Esophagus muscularis mucosa (tissue), 4 donors: ENCODE measurements around the gene CNTNAP2. TPM values are rescaled to one million over a fixed set of nuclear protein-coding genes. Genes with fewer than 3 reads are reported as not detected.

Experiments
- DNase-seq: peaks from one replicate; pipeline ENCODE4 v3.0.0-alpha.2; 2017; ENCODE audit errors: extremely low spot score
- H3K27ac ChIP-seq, 4 donors: fragments of 200-600 bp; sonication (generic); replicated peaks in 1 of 4; 1 replicate in 3 of 4; 2 replicates in 1 of 4; pipeline ENCODE4 v1.5.1; 2016 to 2019; ENCODE audit warnings: mild to moderate bottlenecking in 1 of 4
- H3K27me3 ChIP-seq, 4 donors: fragments of 200-600 bp; sonication (generic); one replicate each; pipeline versions ENCODE4 v1.5.1 to v1.6.0; 2016 to 2019
- H3K36me3 ChIP-seq, 4 donors: fragments of 200-600 bp; sonication (generic); one replicate each; pipeline ENCODE4 v1.5.1; 2016 to 2019
- H3K4me1 ChIP-seq, 4 donors: fragments of 200-600 bp; sonication (generic); one replicate each; pipeline ENCODE4 v1.5.1; 2016 to 2019
- H3K4me3 ChIP-seq, 4 donors: fragments of 200-600 bp; sonication (generic); 1 replicate in 2 of 4; 2 replicates in 2 of 4; pipeline ENCODE4 v1.5.1; 2016 to 2019; ENCODE audit warnings: mild to moderate bottlenecking in 4 of 4, moderate library complexity in 1 of 4
- H3K9me3 ChIP-seq, 4 donors: fragments of 200-600 bp; sonication (generic); 1 replicate in 3 of 4; 2 replicates in 1 of 4; pipeline ENCODE4 v1.5.1; 2016 to 2019
- EP300 ChIP-seq: sonication (generic); formaldehyde crosslinking; IDR thresholded peaks from one replicate; pipeline ENCODE4 v1.6.1; 2017; ENCODE audit warnings: antibody characterized with exemption
- POLR2A ChIP-seq: fragments of 450-650 bp; IDR thresholded peaks from one replicate; pipeline ENCODE4 v1.6.1; 2017; ENCODE audit warnings: antibody characterized with exemption, moderate library complexity, mild to moderate bottlenecking, low read depth
- POLR2AphosphoS5 ChIP-seq, 2 donors: sonication (generic); formaldehyde crosslinking; IDR thresholded peaks; one replicate each; pipeline ENCODE4 v1.6.1; 2017; ENCODE audit warnings: antibody characterized with exemption in 2 of 2
- WGBS: methylation state at CpG from one replicate; pipeline ENCODE4 v1.1.5; 2018; 5-methylcytosine and 5-hydroxymethylcytosine counted together
- intact Hi-C: fragments of 100-400 bp; cut with DNase I; formaldehyde crosslinking; loops from one replicate; pipeline ENCODE4 v1.15.1; 2023
- total RNA-seq, 4 donors: library from RNA; depleted of rRNA; stranded (reverse); fragments of >200 nt; gene quantifications; one replicate each; pipeline versions ENCODE4 v1.1.0 to v1.2.1, GENCODE V29; 2016
- TF ChIP-seq, protein P1 (sequence below), 3 experiments: fragments of 200-600 bp in 2 of 3; fragments of 450-650 bp in 1 of 3; sonication (generic) in 2 of 3; IDR thresholded peaks; one replicate each; pipeline ENCODE4 v1.5.1; 2017 to 2019; ENCODE audit warnings: antibody characterized with exemption in 3 of 3, mild to moderate bottlenecking in 2 of 3, moderate library complexity in 1 of 3

CNTNAP2 gene
- total RNA-seq, 4 donors from 2014 or later, result 1.2 to 2.9 (median 1.9) TPM

- Histone ChIP-seq H3K36me3 (no peaks in the 10 kb centered on the region), H3K4me1 (no peaks in the 10 kb centered on the region), H3K27me3 (no peaks in the 10 kb centered on the region), H3K4me3 (no peak overlapping the region), H3K27ac (no peak overlapping the region), H3K9me3 (no peaks in the 10 kb centered on the region)
- intact Hi-C loops, result no loop called here
- DNase-seq, result no peak
- WGBS, result 94% methylated on average over 2 of the region's 2 CpGs
- TF ChIP-seq POLR2AphosphoS5 (IDR thresholded peaks at IDR 0.05) (no peak), EP300 (no peak), POLR2A (no peak)
- TF ChIP-seq, protein P1, sequence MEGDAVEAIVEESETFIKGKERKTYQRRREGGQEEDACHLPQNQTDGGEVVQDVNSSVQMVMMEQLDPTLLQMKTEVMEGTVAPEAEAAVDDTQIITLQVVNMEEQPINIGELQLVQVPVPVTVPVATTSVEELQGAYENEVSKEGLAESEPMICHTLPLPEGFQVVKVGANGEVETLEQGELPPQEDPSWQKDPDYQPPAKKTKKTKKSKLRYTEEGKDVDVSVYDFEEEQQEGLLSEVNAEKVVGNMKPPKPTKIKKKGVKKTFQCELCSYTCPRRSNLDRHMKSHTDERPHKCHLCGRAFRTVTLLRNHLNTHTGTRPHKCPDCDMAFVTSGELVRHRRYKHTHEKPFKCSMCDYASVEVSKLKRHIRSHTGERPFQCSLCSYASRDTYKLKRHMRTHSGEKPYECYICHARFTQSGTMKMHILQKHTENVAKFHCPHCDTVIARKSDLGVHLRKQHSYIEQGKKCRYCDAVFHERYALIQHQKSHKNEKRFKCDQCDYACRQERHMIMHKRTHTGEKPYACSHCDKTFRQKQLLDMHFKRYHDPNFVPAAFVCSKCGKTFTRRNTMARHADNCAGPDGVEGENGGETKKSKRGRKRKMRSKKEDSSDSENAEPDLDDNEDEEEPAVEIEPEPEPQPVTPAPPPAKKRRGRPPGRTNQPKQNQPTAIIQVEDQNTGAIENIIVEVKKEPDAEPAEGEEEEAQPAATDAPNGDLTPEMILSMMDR (IDR thresholded peaks at IDR 0.05), result no peak
Measured at GRCh38 chr7:147498081-147498480, 1381.5 kb downstream of the CNTNAP2 start.

DNA sequence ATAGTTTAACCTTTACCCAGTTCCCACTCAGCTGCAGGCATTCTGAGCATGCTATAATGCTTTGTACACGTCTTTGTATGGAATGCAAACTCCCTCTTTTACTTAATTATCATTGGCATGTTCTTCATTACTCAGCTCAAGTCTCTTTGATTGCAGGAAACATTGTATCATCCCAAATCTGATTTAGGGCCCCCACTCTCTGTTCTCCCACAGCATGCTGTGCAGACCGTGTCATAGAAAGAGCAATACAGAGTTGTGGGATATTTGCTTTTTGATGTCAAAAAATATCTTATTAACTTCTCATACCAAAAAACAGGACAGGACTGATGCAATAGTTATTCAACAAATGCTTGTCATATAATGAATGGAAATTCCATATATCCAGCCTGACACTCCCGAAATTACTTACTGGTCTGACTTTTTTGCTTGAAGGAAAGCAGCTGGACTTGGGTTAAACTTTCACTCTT lies 1392.5 kb downstream of the CNTNAP2 start:
- Histone ChIP-seq H3K4me3 (no peak overlapping the region), H3K27ac (no peak overlapping the region), H3K9me3 (no peaks in the 10 kb centered on the region), H3K4me1 (no peaks in the 10 kb centered on the region), H3K27me3 (no peaks in the 10 kb centered on the region), H3K36me3 (no peaks in the 10 kb centered on the region)
- intact Hi-C loops, result no loop called here
- TF ChIP-seq, protein P1 (IDR thresholded peaks at IDR 0.05), result no peak
- TF ChIP-seq POLR2AphosphoS5 (IDR thresholded peaks at IDR 0.05), result no peak
- no peak for DNase-seq
- WGBS, result 53% methylated on average over 3 of the region's 3 CpGs

GRCh38 chr7:147509541-147510200 lies 1393.1 kb downstream of the CNTNAP2 start:
- no peak for DNase-seq
- Histone ChIP-seq H3K36me3 (no peaks in the 10 kb centered on the region), H3K9me3 (no peaks in the 10 kb centered on the region), H3K4me1 (no peaks in the 10 kb centered on the region), H3K27ac (no peak overlapping the region), H3K27me3 (no peaks in the 10 kb centered on the region), H3K4me3 (no peak overlapping the region)
- intact Hi-C loops, result no loop called here
- TF ChIP-seq POLR2A (no peak), EP300 (no peak), POLR2AphosphoS5 (IDR thresholded peaks at IDR 0.05) (no peak)
- TF ChIP-seq, protein P1 (IDR thresholded peaks at IDR 0.05), result no peak
- 74% methylated on average over 4 of the region's 4 CpGs for WGBS

DNA sequence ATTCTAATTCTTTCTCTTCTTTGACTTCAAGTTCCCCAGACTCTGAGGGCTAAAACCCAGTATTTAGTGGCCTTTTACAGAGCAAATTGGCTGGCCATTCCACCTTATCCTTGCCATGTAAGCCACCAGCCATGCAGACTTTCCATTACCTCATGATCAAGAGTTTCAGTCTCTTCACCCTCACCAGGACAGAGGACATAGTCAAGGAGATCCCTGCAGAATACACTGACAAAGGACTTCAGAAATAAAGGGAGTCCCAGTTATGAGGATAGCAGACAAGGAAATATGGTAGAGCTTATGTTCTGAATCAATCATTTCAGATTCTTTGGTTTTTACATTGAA lies 1393.6 kb downstream of the CNTNAP2 start:
- Histone ChIP-seq H3K27me3 (no peaks in the 10 kb centered on the region), H3K9me3 (no peaks in the 10 kb centered on the region), H3K27ac (no peak overlapping the region), H3K4me1 (no peaks in the 10 kb centered on the region), H3K4me3 (no peak overlapping the region), H3K36me3 (no peaks in the 10 kb centered on the region)
- DNase-seq, result no peak
- intact Hi-C loops, result no loop called here
- no peak for TF ChIP-seq POLR2AphosphoS5 (IDR thresholded peaks at IDR 0.05)
- TF ChIP-seq EP300, result no peak
- no peak for TF ChIP-seq POLR2A
- TF ChIP-seq, protein P1 (IDR thresholded peaks at IDR 0.05), result no peak

DNA sequence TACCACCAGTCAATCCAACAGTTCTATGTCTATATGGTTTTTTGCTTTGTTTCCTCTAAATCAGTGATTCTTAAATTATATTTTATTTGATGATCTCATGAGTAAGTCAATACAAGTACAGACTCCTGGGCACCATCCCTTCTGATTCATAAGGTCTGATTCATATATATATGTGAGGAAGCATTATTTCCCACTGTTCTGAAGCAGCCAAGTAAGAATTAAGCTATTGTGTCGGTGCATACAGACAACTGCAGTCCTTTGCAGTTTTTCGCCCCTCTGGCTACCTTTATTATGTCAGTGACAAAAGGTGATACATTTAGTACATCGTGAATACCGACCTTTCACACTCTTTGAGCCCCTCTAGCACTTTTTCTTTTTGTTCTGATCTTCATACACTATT lies 1394.3 kb downstream of the CNTNAP2 start:
- WGBS, result 91% methylated on average over 4 of the region's 4 CpGs
- intact Hi-C loops, result no loop called here

More for the DNA sequence above, 1394.3 kb downstream of the CNTNAP2 start:
- TF ChIP-seq, protein P1 (IDR thresholded peaks at IDR 0.05), result no peak
- TF ChIP-seq EP300 (no peak), POLR2A (no peak), POLR2AphosphoS5 (IDR thresholded peaks at IDR 0.05) (no peak)
- no peak overlapping the region for H3K4me3 ChIP-seq
- H3K9me3 ChIP-seq, result no peaks in the 10 kb centered on the region
- H3K27ac ChIP-seq, result no peak overlapping the region
- no peaks in the 10 kb centered on the region for H3K36me3 ChIP-seq
- no peak for DNase-seq
- H3K27me3 ChIP-seq, result no peaks in the 10 kb centered on the region
- no peaks in the 10 kb centered on the region for H3K4me1 ChIP-seq
